ENCODE measurements around the gene RGR.

GRCh38 chr10:84257343-84258020 is 12.6 kb downstream of the RGR start:
- no peak for TF ChIP-seq CTCF (conservative IDR thresholded peaks at IDR 0.05 in 1 of 2, IDR thresholded peaks at IDR 0.05 in 1 of 2; ENCODE audit: extremely low read depth in 1 of 2, insufficient read depth in 1 of 2, low read depth in 1 of 2, low read length in 2 of 2)
- no peak for TF ChIP-seq EZH2 (IDR thresholded peaks at IDR 0.05; ENCODE audit: borderline replicate concordance, low read length)
